DOHH2 (cell line): Measurements from ENCODE around the gene FOXA3.

Experiments used
- CTCF ChIP-seq: fragments of 200-600 bp; sonication (generic); IDR thresholded peaks from one replicate; pipeline ENCODE4 v1.5.1; 2014; ENCODE audit warnings: antibody characterized with exemption, mild to moderate bottlenecking, low read depth, low read length; ENCODE audit not compliant: poor library complexity, severe bottlenecking
- EZH2phosphoT487 ChIP-seq: fragments of 200-600 bp; sonication (generic); IDR thresholded peaks from 2 replicates; pipeline ENCODE4 v1.6.1; 2017; ENCODE audit warnings: borderline replicate concordance, mild to moderate bottlenecking, antibody characterized with exemption, low read length, moderate library complexity, mixed read lengths

GRCh38 chr19:45901432-45901911 is 37.3 kb downstream of the FOXA3 start:
- TF ChIP-seq CTCF = no peak
- no peak for TF ChIP-seq EZH2phosphoT487
